NCI-H2196 (cell line): ENCODE measurements around the gene DET1.

ENCODE experiments used
- DNase-seq: peaks from one replicate; lab custom pipeline; 2025; ENCODE audit not compliant: unreplicated experiment; lab: John Stamatoyannopoulos, UW

Gene DET1

GRCh38 chr15:88467935-88468528 lies 78.4 kb downstream of the DET1 start:
- no peak for DNase-seq

GRCh38 chr15:88467073-88467934 lies 79.2 kb downstream of the DET1 start, which contains the start of the genes MRPL46 and MRPS11:
Gene MRPL46 (minus strand): TSS chr15:88467388. CDS start chr15:88467377, 11 bp downstream.
Gene MRPS11 (plus strand): TSS chr15:88467708. CDS start chr15:88467718, 10 bp downstream.
- peak; percentile 82 for DNase-seq

- DNase-seq = no peak
Measured at GRCh38 chr15:88465633-88466224, 80.8 kb downstream of the DET1 start.

GRCh38 chr15:88463870-88464532 lies 82.5 kb downstream of the DET1 start:
- DNase-seq = no peak
